Spleen (tissue), 7 donors: ENCODE results near the gene CBFA2T2.

Experiments used
- POLR2A ChIP-seq, 3 donors: fragments of 450-650 bp; IDR thresholded peaks; one replicate each; pipeline ENCODE4 v1.5.1; 2017; ENCODE audit warnings: antibody characterized with exemption in 3 of 3, mild to moderate bottlenecking in 1 of 3
- POLR2AphosphoS5 ChIP-seq, 3 donors: sonication (generic); formaldehyde crosslinking; IDR thresholded peaks; one replicate each; pipeline ENCODE4 v1.5.1; 2017; ENCODE audit warnings: antibody characterized with exemption in 3 of 3
- TF ChIP-seq, protein P1 (sequence below), 11 experiments: fragments of 200-600 bp in 7 of 11; fragments of 450-650 bp in 4 of 11; sonication (generic) in 4 of 11; IDR thresholded peaks in 8 of 11; conservative IDR thresholded peaks in 3 of 11; 1 replicate in 7 of 11; 2 replicates in 4 of 11; pipeline versions ENCODE4 v1.4.0 to v1.8.0; 2016 to 2021; ENCODE audit warnings: antibody characterized with exemption in 11 of 11, inconsistent platforms in 4 of 11, mild to moderate bottlenecking in 1 of 11
- donor health status: DM: no; HTN: no; CAD: no; lungs with moderate emphysema.
- donor health status: DM: no; HTN: no; CAD: no.
- donor health status: DM: no; HTN: no; CAD: no.

- TF ChIP-seq, protein P1, sequence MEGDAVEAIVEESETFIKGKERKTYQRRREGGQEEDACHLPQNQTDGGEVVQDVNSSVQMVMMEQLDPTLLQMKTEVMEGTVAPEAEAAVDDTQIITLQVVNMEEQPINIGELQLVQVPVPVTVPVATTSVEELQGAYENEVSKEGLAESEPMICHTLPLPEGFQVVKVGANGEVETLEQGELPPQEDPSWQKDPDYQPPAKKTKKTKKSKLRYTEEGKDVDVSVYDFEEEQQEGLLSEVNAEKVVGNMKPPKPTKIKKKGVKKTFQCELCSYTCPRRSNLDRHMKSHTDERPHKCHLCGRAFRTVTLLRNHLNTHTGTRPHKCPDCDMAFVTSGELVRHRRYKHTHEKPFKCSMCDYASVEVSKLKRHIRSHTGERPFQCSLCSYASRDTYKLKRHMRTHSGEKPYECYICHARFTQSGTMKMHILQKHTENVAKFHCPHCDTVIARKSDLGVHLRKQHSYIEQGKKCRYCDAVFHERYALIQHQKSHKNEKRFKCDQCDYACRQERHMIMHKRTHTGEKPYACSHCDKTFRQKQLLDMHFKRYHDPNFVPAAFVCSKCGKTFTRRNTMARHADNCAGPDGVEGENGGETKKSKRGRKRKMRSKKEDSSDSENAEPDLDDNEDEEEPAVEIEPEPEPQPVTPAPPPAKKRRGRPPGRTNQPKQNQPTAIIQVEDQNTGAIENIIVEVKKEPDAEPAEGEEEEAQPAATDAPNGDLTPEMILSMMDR (IDR thresholded peaks at IDR 0.05 in 8 of 11, conservative IDR thresholded peaks at IDR 0.05 in 3 of 11) = no peak
- TF ChIP-seq POLR2A (IDR thresholded peaks at IDR 0.05) = no peak
- TF ChIP-seq POLR2AphosphoS5 (IDR thresholded peaks at IDR 0.05) = no peak
Observed at GRCh38 chr20:33627577-33628216, 137.8 kb downstream of the CBFA2T2 start.
